Body of pancreas (tissue), 4 donors: ENCODE data around the gene FAM162A. TPM values are rescaled to one million over a fixed set of nuclear protein-coding genes. Genes with fewer than 3 reads are reported as not detected.
"Not testable (repeated sequence)": the region's sequence is repeated elsewhere in the genome, so short reads cannot be mapped to it uniquely, and the experiment has no call there.

Source experiments
- ATAC-seq: fragments of 150-250 bp; one replicate; pipeline ENCODE4 v1.9.1; 2016
- DNase-seq, 4 donors: peaks; one replicate each; pipeline ENCODE4 v3.0.0-alpha.2; 2019
- H3K27ac ChIP-seq, 4 donors: fragments of 200-600 bp; sonication (generic); 1 replicate in 3 of 4; 2 replicates in 1 of 4; pipeline versions ENCODE4 v1.5.1 to v1.6.1; 2016 to 2019; ENCODE audit warnings: mild to moderate bottlenecking in 1 of 4, mixed read lengths in 1 of 4, moderate library complexity in 1 of 4
- H3K27me3 ChIP-seq, 2 donors: fragments of 200-600 bp; sonication (generic); one replicate each; pipeline ENCODE4 v1.6.0; 2016; ENCODE audit warnings: mild to moderate bottlenecking in 1 of 2
- H3K36me3 ChIP-seq, 2 donors: fragments of 200-600 bp; sonication (generic); replicated peaks in 1 of 2; 2 replicates each; pipeline ENCODE4 v1.5.1; 2016; ENCODE audit warnings: low read depth in 2 of 2; ENCODE audit not compliant: insufficient read depth in 1 of 2
- H3K4me1 ChIP-seq: fragments of 200-600 bp; sonication (generic); one replicate; pipeline ENCODE4 v1.6.0; 2016
- H3K4me3 ChIP-seq, 2 donors: fragments of 200-600 bp; sonication (generic); 1 replicate in 1 of 2; 2 replicates in 1 of 2; pipeline ENCODE4 v1.5.1; 2016 to 2019
- H3K9me3 ChIP-seq, 3 donors: fragments of 200-600 bp; sonication (generic); 1 replicate in 2 of 3; 2 replicates in 1 of 3; pipeline ENCODE4 v1.5.1; 2016
- POLR2A ChIP-seq, 3 donors: fragments of 450-650 bp; IDR thresholded peaks; one replicate each; pipeline ENCODE4 v1.6.1; 2016; ENCODE audit warnings: antibody characterized with exemption in 3 of 3, mild to moderate bottlenecking in 2 of 3
- WGBS, 2 donors: methylation state at CpG; one replicate each; pipeline ENCODE4 v1.1.5; 2017; 5-methylcytosine and 5-hydroxymethylcytosine counted together
- intact Hi-C: fragments of 100-400 bp; cut with DNase I; formaldehyde crosslinking; loops from one replicate; pipeline ENCODE4 v1.15.1; 2023
- total RNA-seq, 2 donors: library from RNA; depleted of rRNA; stranded (reverse); fragments of >200 nt; gene quantifications; one replicate each; pipeline ENCODE4 v1.1.0, GENCODE V29; 2016
- TF ChIP-seq, protein P1 (sequence below), 7 experiments: fragments of 450-650 bp in 4 of 7; fragments of 200-600 bp in 3 of 7; sonication (generic) in 3 of 7; IDR thresholded peaks; one replicate each; pipeline ENCODE4 v1.5.1; 2016 to 2019; ENCODE audit warnings: antibody characterized with exemption in 7 of 7

The FAM162A gene
- total RNA-seq, 2 donors from 2014 or later = 8.6 to 24.1 TPM

DNA sequence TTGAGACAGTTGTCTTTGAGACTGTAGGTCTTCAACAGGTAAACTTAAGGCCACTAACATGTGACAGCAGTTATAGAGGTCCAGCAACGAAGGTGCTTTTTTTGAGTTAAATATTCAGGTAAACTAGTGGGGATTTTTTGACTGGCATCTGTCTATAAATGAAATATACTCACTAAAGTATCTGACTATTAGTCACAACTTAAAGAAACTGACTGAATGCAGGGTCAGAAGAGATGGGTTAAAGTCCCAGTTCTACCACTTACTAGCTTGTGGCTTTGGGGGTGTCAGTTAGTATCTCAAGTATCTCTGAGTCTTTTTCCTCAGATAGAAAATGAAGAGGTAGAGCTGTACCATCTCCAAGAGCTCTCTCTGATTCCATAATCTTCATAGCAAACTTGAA lies 18.9 kb upstream of the FAM162A start:
- ATAC-seq (peak; percentile 31), DNase-seq (no peak)
- TF ChIP-seq, protein P1, sequence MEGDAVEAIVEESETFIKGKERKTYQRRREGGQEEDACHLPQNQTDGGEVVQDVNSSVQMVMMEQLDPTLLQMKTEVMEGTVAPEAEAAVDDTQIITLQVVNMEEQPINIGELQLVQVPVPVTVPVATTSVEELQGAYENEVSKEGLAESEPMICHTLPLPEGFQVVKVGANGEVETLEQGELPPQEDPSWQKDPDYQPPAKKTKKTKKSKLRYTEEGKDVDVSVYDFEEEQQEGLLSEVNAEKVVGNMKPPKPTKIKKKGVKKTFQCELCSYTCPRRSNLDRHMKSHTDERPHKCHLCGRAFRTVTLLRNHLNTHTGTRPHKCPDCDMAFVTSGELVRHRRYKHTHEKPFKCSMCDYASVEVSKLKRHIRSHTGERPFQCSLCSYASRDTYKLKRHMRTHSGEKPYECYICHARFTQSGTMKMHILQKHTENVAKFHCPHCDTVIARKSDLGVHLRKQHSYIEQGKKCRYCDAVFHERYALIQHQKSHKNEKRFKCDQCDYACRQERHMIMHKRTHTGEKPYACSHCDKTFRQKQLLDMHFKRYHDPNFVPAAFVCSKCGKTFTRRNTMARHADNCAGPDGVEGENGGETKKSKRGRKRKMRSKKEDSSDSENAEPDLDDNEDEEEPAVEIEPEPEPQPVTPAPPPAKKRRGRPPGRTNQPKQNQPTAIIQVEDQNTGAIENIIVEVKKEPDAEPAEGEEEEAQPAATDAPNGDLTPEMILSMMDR (IDR thresholded peaks at IDR 0.05) = no peak
- no peak for TF ChIP-seq POLR2A (IDR thresholded peaks at IDR 0.05)
- Histone ChIP-seq H3K36me3 (no peaks in the 10 kb centered on the region), H3K27me3 (no peaks in the 10 kb centered on the region), H3K4me1 (peaks cover 56% of the 10 kb centered on the region), H3K27ac (peak overlapping the region; percentile 71 to 88 (median 82)), H3K4me3 (no peak overlapping the region), H3K9me3 (no peaks in the 10 kb centered on the region)
- intact Hi-C loops = no loop called here
- 45 to 75% methylated on average over 1 of the region's 1 CpG for WGBS, 2 donors

DNA sequence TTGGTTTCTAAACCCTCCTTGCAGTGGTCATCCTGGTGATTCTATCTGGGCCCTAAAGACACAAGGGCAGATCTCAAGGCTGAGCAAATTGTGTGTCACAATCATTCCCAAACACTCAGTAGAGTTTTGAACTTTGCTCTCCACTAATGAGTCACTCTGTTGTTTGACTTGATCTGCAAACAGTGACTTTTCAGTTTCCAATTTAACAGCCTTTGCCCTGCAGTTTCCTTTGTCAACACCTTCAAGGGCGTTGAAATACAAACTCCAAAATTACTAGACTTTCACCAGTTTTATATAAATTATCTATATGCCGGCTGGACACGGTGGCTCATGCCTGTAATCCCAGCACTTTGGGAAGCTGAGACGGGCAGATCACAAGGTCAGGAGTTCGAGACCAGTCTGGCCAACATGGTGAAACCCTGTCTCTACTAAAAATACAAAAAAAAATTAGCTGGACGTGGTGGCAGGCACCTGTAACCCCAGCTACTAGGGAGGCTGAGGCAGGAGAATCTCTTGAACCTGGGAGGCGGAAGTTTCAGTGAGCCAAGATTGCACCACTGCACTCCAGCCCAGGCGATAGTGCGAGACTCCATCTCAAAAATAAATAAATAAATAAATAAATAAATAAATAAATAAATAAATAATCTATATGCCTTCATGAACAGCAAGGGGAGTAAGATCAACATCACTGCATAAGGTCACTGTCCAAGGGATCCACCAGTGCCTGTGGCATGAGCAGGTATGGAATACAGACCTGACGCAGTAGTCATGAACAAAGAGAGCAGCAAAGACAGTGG lies 18.2 kb upstream of the FAM162A start:
- peak overlapping the region; percentile 71 to 88 (median 82) for H3K27ac ChIP-seq
- DNase-seq = peak; percentile 32 to 68 (median 48)
- intact Hi-C loops, H3K4me3 ChIP-seq, H3K9me3 ChIP-seq, H3K36me3 ChIP-seq, H3K27me3 ChIP-seq: not testable (repeated sequence)
- TF ChIP-seq, protein P1 (IDR thresholded peaks at IDR 0.05) = peak in 1 of 7 experiments; percentile 16
- WGBS, 2 donors = 47 to 57% methylated on average over 10 of the region's 10 CpGs
- peaks cover 56% of the 10 kb centered on the region for H3K4me1 ChIP-seq
- peak; percentile 98 for ATAC-seq

DNA sequence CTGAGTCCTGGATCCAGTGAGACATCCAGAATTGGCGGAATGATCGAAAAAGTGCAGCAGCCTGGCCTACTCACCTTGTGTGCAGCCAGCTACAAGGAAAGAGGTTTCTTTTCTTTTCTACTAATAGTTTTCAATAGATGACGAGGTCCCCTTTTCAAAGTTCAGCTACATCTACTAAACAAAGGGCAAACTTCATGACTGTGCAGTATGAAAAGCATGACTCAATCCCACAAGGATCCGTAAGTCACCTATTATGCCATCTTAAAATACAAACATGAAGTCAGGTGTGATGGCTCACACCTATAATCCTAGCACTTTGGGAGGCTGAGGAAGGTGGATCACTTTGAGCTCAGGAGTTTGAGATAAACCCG lies 17.6 kb upstream of the FAM162A start:
- H3K9me3 ChIP-seq = no peaks in the 10 kb centered on the region
- DNase-seq = no peak
- TF ChIP-seq, protein P1 (IDR thresholded peaks at IDR 0.05) = no peak
- no peak for TF ChIP-seq POLR2A (IDR thresholded peaks at IDR 0.05)
- WGBS, 2 donors = 79 to 81% methylated on average over 5 of the region's 5 CpGs
- intact Hi-C loops = no loop called here
- H3K27ac ChIP-seq = peak overlapping the region in 3 of 4 donors; percentile 82 to 88 (median 82)
- no peaks in the 10 kb centered on the region for H3K36me3 ChIP-seq
- H3K4me1 ChIP-seq = peaks cover 51% of the 10 kb centered on the region
- no peak overlapping the region for H3K4me3 ChIP-seq
- ATAC-seq = peak; percentile 22
- no peaks in the 10 kb centered on the region for H3K27me3 ChIP-seq

DNA sequence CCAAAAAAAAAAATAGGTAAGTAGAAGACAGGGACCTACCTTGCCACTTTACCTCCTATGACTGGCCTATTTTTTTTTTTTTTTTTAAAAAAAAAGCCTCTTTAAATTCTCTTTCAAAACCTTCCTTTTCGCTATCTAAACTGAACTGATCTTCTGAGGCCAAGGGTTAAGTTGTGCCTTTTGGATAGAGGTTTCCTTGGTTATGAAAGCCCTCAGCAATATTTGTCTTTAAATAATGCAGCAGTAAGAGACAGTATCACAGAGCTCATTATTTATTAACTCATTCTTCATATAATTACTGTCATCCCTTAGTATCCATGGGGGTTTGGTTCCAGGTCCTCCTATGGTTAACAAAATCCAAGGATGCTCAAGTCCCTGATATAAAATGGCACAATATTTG lies 9.9 kb upstream of the FAM162A start:
- 75 to 100% methylated on average over 1 of the region's 1 CpG for WGBS, 2 donors
- no peaks in the 10 kb centered on the region for H3K9me3 ChIP-seq
- no peak overlapping the region for H3K4me3 ChIP-seq
- no peaks in the 10 kb centered on the region for H3K4me1 ChIP-seq
- no peak overlapping the region for H3K27ac ChIP-seq
- no peaks in the 10 kb centered on the region for H3K27me3 ChIP-seq
- intact Hi-C loops = no loop called here
- ATAC-seq = no peak
- DNase-seq = no peak
- no peaks in the 10 kb centered on the region for H3K36me3 ChIP-seq
- TF ChIP-seq, protein P1 (IDR thresholded peaks at IDR 0.05) = no peak
- TF ChIP-seq POLR2A (IDR thresholded peaks at IDR 0.05) = no peak

DNA sequence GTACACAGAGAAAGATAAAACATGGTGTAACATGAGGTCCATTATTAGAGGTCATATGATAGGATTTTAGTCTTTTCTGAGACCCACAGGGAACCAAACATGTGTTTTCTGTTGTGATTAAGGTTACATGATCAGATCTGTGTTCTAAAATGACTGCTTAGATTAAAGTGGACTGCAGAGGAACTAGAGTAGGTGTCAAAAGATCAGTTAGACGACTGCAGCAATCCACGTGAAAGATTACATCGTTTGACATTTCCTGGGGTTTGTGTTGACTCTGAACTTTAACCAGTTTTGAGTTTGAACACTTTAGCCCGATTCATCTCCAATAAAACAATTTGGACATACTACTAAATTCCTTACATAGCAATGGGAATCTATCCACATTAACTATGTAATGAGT lies 6.0 kb upstream of the FAM162A start:
- Histone ChIP-seq H3K36me3 (no peaks in the 10 kb centered on the region), H3K27ac (no peak overlapping the region), H3K4me3 (no peak overlapping the region), H3K27me3 (no peaks in the 10 kb centered on the region), H3K4me1 (peaks cover 8% of the 10 kb centered on the region), H3K9me3 (no peaks in the 10 kb centered on the region)
- no peak for TF ChIP-seq POLR2A (IDR thresholded peaks at IDR 0.05)
- TF ChIP-seq, protein P1 (IDR thresholded peaks at IDR 0.05) = no peak
- no peak for DNase-seq
- WGBS, 2 donors = 26 to 49% methylated on average over 4 of the region's 4 CpGs
- intact Hi-C loops = no loop called here
- ATAC-seq = no peak
